WERI-Rb-1 (cell line): ENCODE measurements around the gene MICAL3.

Experiments used
- DNase-seq: peaks from one replicate; pipeline ENCODE4 v3.0.0-alpha.2; 2020
- H3K27ac ChIP-seq: fragments of 250-450 bp; sonication (Bioruptor Pico); 2 replicates; pipeline ENCODE4 v1.5.1; 2020; ENCODE audit warnings: mild to moderate bottlenecking, moderate library complexity
- H3K27me3 ChIP-seq: fragments of 250-450 bp; sonication (Bioruptor Pico); 2 replicates; pipeline ENCODE4 v1.5.1; 2021; ENCODE audit warnings: mild to moderate bottlenecking, low read depth, moderate library complexity; ENCODE audit not compliant: insufficient read depth, severe bottlenecking
- H3K36me3 ChIP-seq: fragments of 250-450 bp; sonication (Bioruptor Pico); 2 replicates; pipeline ENCODE4 v1.5.1; 2020; ENCODE audit warnings: mild to moderate bottlenecking, moderate library complexity
- H3K4me3 ChIP-seq: 2 replicates; pipeline ENCODE4 v1.5.1; 2011; ENCODE audit warnings: low read depth, mild to moderate bottlenecking, control low read depth, low read length
- H3K9me3 ChIP-seq: fragments of 250-450 bp; sonication (Bioruptor Pico); 2 replicates; pipeline ENCODE4 v1.5.1; 2021; ENCODE audit warnings: mild to moderate bottlenecking, moderate library complexity; ENCODE audit not compliant: severe bottlenecking
- TF ChIP-seq, protein P1 (sequence below): IDR thresholded peaks from 2 replicates; pipeline ENCODE4 v1.5.1; 2011; ENCODE audit warnings: low read depth, mild to moderate bottlenecking, control low read depth, inconsistent platforms, low read length

The MICAL3 gene

DNA sequence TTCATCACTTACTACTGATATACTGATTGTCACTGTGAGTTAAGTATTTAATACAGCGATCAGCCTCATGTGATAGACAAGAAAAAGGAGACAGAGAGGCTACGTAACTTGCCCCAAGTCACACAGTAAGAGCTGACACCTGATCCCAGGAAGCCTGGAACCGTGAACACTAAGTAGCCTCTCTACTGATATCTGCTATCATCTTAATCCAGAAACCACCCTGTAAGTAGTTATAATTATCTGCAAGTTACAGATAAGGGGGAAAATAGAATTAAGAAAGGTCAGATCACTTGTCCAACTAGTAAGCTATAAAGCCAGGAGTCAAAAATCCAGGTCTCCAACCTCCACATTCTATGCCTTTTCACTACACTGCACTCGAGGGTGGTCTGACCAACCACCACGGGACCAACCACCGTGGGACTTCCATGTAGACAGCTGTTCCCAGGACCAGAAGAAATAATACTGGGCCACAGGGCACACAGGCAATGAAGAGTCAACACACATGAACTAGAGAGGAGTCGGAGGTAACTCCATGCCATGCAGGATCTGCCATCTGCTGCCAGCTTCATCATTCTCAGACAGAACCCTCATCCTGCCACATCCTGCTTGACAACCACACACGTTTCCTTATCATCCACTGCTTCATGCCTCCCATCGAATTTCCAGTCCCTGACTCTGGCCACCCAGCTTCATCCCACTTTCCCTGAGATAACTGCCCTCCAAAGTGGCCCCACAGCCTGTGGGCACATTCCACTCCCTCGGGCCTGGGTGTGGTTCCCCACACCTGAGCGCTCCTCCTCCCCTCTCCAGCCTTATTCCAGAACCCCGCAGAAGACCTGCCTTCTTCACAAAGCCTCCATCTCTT is 58.6 kb downstream of the MICAL3 start:
- DNase-seq: no peak

DNA sequence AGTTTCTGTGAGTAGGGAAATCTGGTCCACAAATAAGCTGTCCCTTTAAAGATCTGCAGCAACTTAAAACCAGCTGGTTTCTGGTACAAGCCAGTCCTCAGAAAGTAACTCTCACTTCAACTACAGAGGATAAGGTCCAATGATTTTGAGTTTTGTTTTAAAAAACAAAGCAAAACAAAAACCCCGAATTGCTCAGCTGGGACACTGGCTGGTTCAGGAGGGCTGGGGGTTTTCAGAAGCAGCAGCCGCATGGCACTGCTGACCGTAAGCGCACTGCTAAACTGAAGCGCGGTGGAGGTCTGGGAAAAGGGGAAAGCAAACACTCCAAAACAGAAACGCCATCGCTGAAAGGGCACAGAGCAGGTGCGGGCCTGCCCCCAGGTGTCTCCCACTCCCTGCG is 59.7 kb downstream of the MICAL3 start:
- H3K4me3 ChIP-seq: no peak overlapping the region

More for the DNA sequence above, 58.6 kb downstream of the MICAL3 start:
- Histone ChIP-seq H3K27ac (no peak overlapping the region), H3K27me3 (no peaks in the 10 kb centered on the region), H3K36me3 (no peaks in the 10 kb centered on the region), H3K4me3 (no peak overlapping the region), H3K9me3 (no peaks in the 10 kb centered on the region)
- TF ChIP-seq, protein P1, sequence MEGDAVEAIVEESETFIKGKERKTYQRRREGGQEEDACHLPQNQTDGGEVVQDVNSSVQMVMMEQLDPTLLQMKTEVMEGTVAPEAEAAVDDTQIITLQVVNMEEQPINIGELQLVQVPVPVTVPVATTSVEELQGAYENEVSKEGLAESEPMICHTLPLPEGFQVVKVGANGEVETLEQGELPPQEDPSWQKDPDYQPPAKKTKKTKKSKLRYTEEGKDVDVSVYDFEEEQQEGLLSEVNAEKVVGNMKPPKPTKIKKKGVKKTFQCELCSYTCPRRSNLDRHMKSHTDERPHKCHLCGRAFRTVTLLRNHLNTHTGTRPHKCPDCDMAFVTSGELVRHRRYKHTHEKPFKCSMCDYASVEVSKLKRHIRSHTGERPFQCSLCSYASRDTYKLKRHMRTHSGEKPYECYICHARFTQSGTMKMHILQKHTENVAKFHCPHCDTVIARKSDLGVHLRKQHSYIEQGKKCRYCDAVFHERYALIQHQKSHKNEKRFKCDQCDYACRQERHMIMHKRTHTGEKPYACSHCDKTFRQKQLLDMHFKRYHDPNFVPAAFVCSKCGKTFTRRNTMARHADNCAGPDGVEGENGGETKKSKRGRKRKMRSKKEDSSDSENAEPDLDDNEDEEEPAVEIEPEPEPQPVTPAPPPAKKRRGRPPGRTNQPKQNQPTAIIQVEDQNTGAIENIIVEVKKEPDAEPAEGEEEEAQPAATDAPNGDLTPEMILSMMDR: no peak

DNA sequence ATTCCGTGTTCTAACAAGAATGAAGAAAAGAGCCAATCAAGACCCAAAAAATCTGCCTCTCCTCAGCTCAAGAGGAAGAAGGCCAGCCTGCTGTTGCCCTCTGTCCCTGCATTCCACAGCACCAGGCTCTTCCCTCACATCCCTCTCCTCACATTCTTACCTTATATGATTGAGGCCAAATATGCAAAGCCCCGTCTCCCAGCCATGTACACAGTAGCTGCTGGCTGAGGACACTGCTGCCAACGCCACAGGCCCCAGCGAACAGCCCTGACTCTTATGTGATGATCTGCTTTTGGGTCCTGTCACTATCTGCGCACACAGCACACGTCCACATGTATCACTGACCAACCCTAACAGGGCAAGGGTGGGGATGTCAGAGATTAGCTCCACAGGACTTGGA is 60.2 kb downstream of the MICAL3 start:
- Histone ChIP-seq H3K4me3 (no peak overlapping the region), H3K9me3 (no peaks in the 10 kb centered on the region), H3K27me3 (no peaks in the 10 kb centered on the region), H3K27ac (no peak overlapping the region), H3K36me3 (no peaks in the 10 kb centered on the region)
- no peak for DNase-seq
- TF ChIP-seq, protein P1: no peak

More for the DNA sequence above, 59.7 kb downstream of the MICAL3 start:
- Histone ChIP-seq H3K27me3 (no peaks in the 10 kb centered on the region), H3K36me3 (no peaks in the 10 kb centered on the region), H3K27ac (no peak overlapping the region), H3K9me3 (no peaks in the 10 kb centered on the region)
- DNase-seq: no peak
- TF ChIP-seq, protein P1: no peak

DNA sequence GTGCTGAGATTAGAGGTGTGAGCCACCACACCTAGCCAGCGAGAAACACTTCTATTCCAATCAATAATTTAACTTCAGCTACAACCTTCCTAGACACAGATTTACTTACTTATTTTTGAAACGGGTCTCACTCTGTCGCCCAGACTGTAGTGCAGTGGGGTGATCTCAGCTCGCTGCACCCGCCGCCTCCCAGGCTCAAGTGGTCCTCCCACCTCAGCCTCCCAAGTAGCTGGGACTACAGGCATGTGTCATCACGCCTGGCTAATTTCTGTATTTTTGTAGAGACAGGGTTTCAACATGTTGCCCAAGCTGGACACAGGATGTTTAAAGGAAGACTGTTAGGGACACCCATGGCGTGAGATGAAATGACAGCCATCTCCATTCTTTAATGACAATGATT is 61.3 kb downstream of the MICAL3 start:
- Histone ChIP-seq H3K9me3 (no peaks in the 10 kb centered on the region), H3K36me3 (no peaks in the 10 kb centered on the region), H3K4me3 (no peak overlapping the region), H3K27ac (no peak overlapping the region), H3K27me3 (no peaks in the 10 kb centered on the region)
- no peak for DNase-seq
- TF ChIP-seq, protein P1: no peak

DNA sequence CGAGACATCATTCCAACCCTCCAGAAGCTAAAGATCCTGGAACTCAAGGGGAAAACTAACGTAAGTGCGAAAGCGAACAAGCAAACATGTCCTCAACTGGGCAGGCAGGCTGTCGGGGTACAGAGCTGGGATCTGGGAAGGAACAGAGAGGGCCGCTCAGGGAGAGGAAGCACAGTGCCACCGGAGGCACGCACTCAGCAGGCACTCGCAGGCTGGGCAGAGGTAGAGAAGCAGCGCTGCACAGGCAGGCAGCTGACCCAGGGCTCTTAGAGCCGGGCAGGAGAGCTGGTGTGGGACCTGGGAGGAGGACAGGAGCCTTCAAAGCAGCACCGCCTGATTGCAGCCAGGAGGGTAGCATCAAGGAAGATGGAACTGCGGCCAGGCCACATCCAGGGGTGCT is 62.2 kb downstream of the MICAL3 start:
- Histone ChIP-seq H3K9me3 (no peaks in the 10 kb centered on the region), H3K36me3 (no peaks in the 10 kb centered on the region), H3K4me3 (no peak overlapping the region), H3K27ac (no peak overlapping the region), H3K27me3 (no peaks in the 10 kb centered on the region)
- TF ChIP-seq, protein P1: no peak
- no peak for DNase-seq

DNA sequence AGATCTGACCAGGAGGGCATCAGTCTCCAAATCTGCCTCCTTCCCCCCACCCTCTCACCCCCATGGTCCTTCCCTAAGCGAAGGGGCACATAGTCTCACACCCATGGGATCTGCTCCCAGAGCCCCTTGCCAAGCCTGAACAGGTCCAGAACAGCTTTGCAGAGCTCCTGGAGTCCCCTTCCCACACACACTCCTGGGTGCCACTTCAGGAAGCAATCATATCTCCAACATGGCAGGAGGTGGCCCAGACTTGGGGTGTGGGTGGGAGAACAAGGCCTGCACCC is 63.0 kb downstream of the MICAL3 start:
- DNase-seq: no peak
- no peaks in the 10 kb centered on the region for H3K9me3 ChIP-seq
- H3K4me3 ChIP-seq: no peak overlapping the region
- H3K27ac ChIP-seq: no peak overlapping the region
- no peaks in the 10 kb centered on the region for H3K36me3 ChIP-seq
- H3K27me3 ChIP-seq: no peaks in the 10 kb centered on the region
- TF ChIP-seq, protein P1: no peak
